GM13976 (cell line): ENCODE results near the gene GPR33.

Experiments
- DNase-seq: peaks from one replicate; pipeline ENCODE4 v3.0.0; 2012; ENCODE audit warnings: low spot score
- CTCF ChIP-seq: IDR thresholded peaks from 2 replicates; pipeline ENCODE4 v1.5.1; 2012; ENCODE audit warnings: borderline replicate concordance, mild to moderate bottlenecking; ENCODE audit not compliant: insufficient read depth; ENCODE audit errors: extremely low read depth, missing control alignments, control extremely low read depth
- in situ Hi-C: fragments of 300-500 bp; cut with MboI; formaldehyde crosslinking; loops from one replicate; pipeline ENCODE4 v1.12.0; 2022; ENCODE audit warnings: low sequenced_read_pairs, mixed read lengths, inconsistent platforms; ENCODE audit not compliant: unreplicated experiment

Gene GPR33

DNA sequence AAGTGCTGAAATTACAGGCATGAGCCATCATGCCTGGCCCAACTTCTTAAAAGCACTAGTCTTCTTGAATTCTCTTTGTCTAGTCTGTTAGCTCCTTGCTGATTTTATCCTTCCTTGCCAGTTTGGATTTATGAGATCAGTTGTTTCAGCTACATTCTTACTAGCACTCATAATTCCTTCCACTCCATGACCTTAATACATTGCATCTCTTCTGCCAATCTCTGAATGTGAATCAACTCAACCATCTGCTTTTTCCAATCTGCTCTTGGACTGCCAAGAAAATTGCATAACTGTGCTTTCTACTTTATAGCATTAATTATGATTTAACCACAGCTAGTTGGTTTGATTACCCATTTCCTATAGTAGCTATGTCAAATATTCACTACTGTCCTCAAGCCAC lies 52.6 kb downstream of the GPR33 start:
- in situ Hi-C loops = no loop called here
- no peak for TF ChIP-seq CTCF
- DNase-seq = no peak
